ENCODE data around the gene RBMS3. TPM values are rescaled to one million over a fixed set of nuclear protein-coding genes. Genes with fewer than 3 reads are reported as not detected.

The RBMS3 gene
- polyA plus RNA-seq, 1 experiment, result 33.4 TPM

- TF ChIP-seq CTCF (IDR thresholded peaks at IDR 0.05; ENCODE audit: low read depth, low read length), result no peak
- ChIA-PET CTCF (interaction anchor here (1.3 kb wide), 1 partner anchor 402 kb away, joined by 3 read pairs; the partner anchor contains the start of gene RBMS3), POLR2A (no interaction called here)
- peak overlapping the region; percentile 43 for H3K27ac ChIP-seq (ENCODE audit: low read depth, low read length)
- no peaks in the 10 kb centered on the region for H3K27me3 ChIP-seq (ENCODE audit: control insufficient read depth, insufficient read depth, low read length)
- no peak overlapping the region for H3K4me3 ChIP-seq (ENCODE audit: low read depth, low read length)
- H3K9me3 ChIP-seq (ENCODE audit: control insufficient read depth, insufficient read depth, low read length), result peaks cover 4% of the 10 kb centered on the region; the same call in 1 of the 2 replicates
- DNase-seq (ENCODE audit: low read depth, low spot score), result no peak
Observed at GRCh38 chr3:29683018-29683993, 402.4 kb downstream of the RBMS3 start.

GRCh38 chr3:29686889-29687592, 406.2 kb downstream of the RBMS3 start:
- Histone ChIP-seq H3K27me3 (ENCODE audit: control insufficient read depth, insufficient read depth, low read length) (no peaks in the 10 kb centered on the region), H3K9me3 (ENCODE audit: control insufficient read depth, insufficient read depth, low read length) (peaks cover 4% of the 10 kb centered on the region; the same call in 1 of the 2 replicates), H3K27ac (ENCODE audit: low read depth, low read length) (no peak overlapping the region), H3K4me3 (ENCODE audit: low read depth, low read length) (no peak overlapping the region)
- DNase-seq (ENCODE audit: low read depth, low spot score), result no peak
- TF ChIP-seq CTCF (IDR thresholded peaks at IDR 0.05; ENCODE audit: low read depth, low read length), result no peak
- ChIA-PET POLR2A (no interaction called here), CTCF (interaction anchor here (1.4 kb wide), 1 partner anchor 406 kb away, joined by 3 read pairs; the partner anchor contains the start of gene RBMS3)

GRCh38 chr3:29690686-29691353, 409.9 kb downstream of the RBMS3 start:
- POLR2A ChIA-PET, result no interaction called here
- Histone ChIP-seq H3K4me3 (ENCODE audit: low read depth, low read length) (no peak overlapping the region), H3K27me3 (ENCODE audit: control insufficient read depth, insufficient read depth, low read length) (no peaks in the 10 kb centered on the region), H3K27ac (ENCODE audit: low read depth, low read length) (no peak overlapping the region), H3K9me3 (ENCODE audit: control insufficient read depth, insufficient read depth, low read length) (no peaks in the 10 kb centered on the region)
- no peak for DNase-seq (ENCODE audit: low read depth, low spot score)
- no peak for TF ChIP-seq CTCF (IDR thresholded peaks at IDR 0.05; ENCODE audit: low read depth, low read length)
- CTCF ChIA-PET, result no interaction called here

GRCh38 chr3:29693863-29694262, 413.0 kb downstream of the RBMS3 start:
- Histone ChIP-seq H3K9me3 (ENCODE audit: control insufficient read depth, insufficient read depth, low read length) (no peaks in the 10 kb centered on the region), H3K4me3 (ENCODE audit: low read depth, low read length) (no peak overlapping the region), H3K27me3 (ENCODE audit: control insufficient read depth, insufficient read depth, low read length) (no peaks in the 10 kb centered on the region), H3K27ac (ENCODE audit: low read depth, low read length) (no peak overlapping the region)
- POLR2A ChIA-PET, result no interaction called here
- CTCF ChIA-PET, result no interaction called here
- DNase-seq (ENCODE audit: low read depth, low spot score), result peak; percentile 71
- TF ChIP-seq CTCF (IDR thresholded peaks at IDR 0.05; ENCODE audit: low read depth, low read length), result no peak

All from AG04450 (cell line).